OCI-LY3 (cell line): Measurements from ENCODE around the gene MINDY3.

ENCODE experiments used
- H2AFZ ChIP-seq: fragments of 200-600, 300-600 bp; shearing (Covaris generic); 2 replicates; pipeline ENCODE4 v1.6.0; 2014; ENCODE audit warnings: antibody characterized with exemption, low read depth, low read length
- H3K27ac ChIP-seq: fragments of 200-600, 300-600 bp; sonication (generic); 2 replicates; pipeline ENCODE4 v1.5.1; 2014; ENCODE audit warnings: mild to moderate bottlenecking, low read length, moderate library complexity, mixed read lengths
- H3K27me3 ChIP-seq: fragments of 200-600, 300-600 bp; sonication (generic); 2 replicates; pipeline ENCODE4 v1.6.1; 2014; ENCODE audit warnings: low read depth, low read length, mixed read lengths
- H3K36me3 ChIP-seq: fragments of 200-600, 300-600 bp; sonication (generic); replicated peaks from 2 replicates; pipeline ENCODE3; 2014; ENCODE audit warnings: low read depth, low read length, mixed read lengths
- H3K4me1 ChIP-seq: fragments of 300-600, 200-600 bp; sonication (generic); 2 replicates; pipeline ENCODE4 v1.6.1; 2014; ENCODE audit warnings: low read length, mixed read lengths
- H3K4me2 ChIP-seq: fragments of 200-600, 300-600 bp; sonication (generic); 2 replicates; pipeline ENCODE4 v1.6.1; 2014; ENCODE audit warnings: low read length, mixed read lengths
- H3K4me3 ChIP-seq: fragments of 300-600, 200-600 bp; sonication (generic); 2 replicates; pipeline ENCODE4 v1.5.1; 2014; ENCODE audit warnings: antibody characterized with exemption, mild to moderate bottlenecking, low read length, moderate library complexity
- H3K79me2 ChIP-seq: fragments of 300-600, 200-600 bp; shearing (Covaris generic); 2 replicates; pipeline ENCODE4 v1.6.1; 2014; ENCODE audit warnings: mild to moderate bottlenecking, low read length, mixed read lengths
- H3K9ac ChIP-seq: fragments of 300-600, 200-600 bp; shearing (Covaris generic); 2 replicates; pipeline ENCODE4 v1.6.0; 2014; ENCODE audit warnings: mild to moderate bottlenecking, low read length, moderate library complexity
- H3K9me3 ChIP-seq: fragments of 200-600, 300-600 bp; shearing (Covaris generic); 2 replicates; pipeline ENCODE4 v1.6.1; 2014; ENCODE audit warnings: low read length, mixed read lengths; ENCODE audit not compliant: insufficient read depth
- H4K20me1 ChIP-seq: fragments of 200-600, 300-600 bp; sonication (generic); 2 replicates; pipeline ENCODE4 v1.6.1; 2016; ENCODE audit warnings: low read length, mixed read lengths; ENCODE audit not compliant: insufficient read depth
- CTCF ChIP-seq: fragments of 200-600, 300-600 bp; sonication (generic); IDR thresholded peaks from 2 replicates; pipeline ENCODE4 v1.5.1; 2014; ENCODE audit warnings: antibody characterized with exemption, low read length, low read depth
- EZH2phosphoT487 ChIP-seq: fragments of 200-600 bp; shearing (Covaris generic); IDR thresholded peaks from 2 replicates; pipeline ENCODE4 v1.6.1; 2018; ENCODE audit warnings: antibody characterized with exemption, mixed run types, low read depth

Gene MINDY3

GRCh38 chr10:15730341-15730740, 130.0 kb downstream of the MINDY3 start:
- Histone ChIP-seq H3K36me3 (no peaks in the 10 kb centered on the region), H3K27me3 (no peaks in the 10 kb centered on the region), H3K27ac (no peak overlapping the region), H3K4me2 (no peak overlapping the region), H2AFZ (no peak overlapping the region), H3K9ac (no peak overlapping the region), H3K4me1 (no peaks in the 10 kb centered on the region), H4K20me1 (no peaks in the 10 kb centered on the region), H3K4me3 (no peak overlapping the region), H3K9me3 (no peaks in the 10 kb centered on the region), H3K79me2 (no peaks in the 10 kb centered on the region)
- TF ChIP-seq CTCF (no peak), EZH2phosphoT487 (no peak)

- Histone ChIP-seq H3K4me1 (no peaks in the 10 kb centered on the region), H3K4me2 (no peak overlapping the region), H2AFZ (no peak overlapping the region), H4K20me1 (no peaks in the 10 kb centered on the region), H3K4me3 (no peak overlapping the region), H3K27ac (no peak overlapping the region), H3K9me3 (no peaks in the 10 kb centered on the region), H3K27me3 (no peaks in the 10 kb centered on the region), H3K9ac (no peak overlapping the region), H3K36me3 (no peaks in the 10 kb centered on the region), H3K79me2 (no peaks in the 10 kb centered on the region)
- TF ChIP-seq EZH2phosphoT487, result no peak
- TF ChIP-seq CTCF, result no peak
These were observed 130.4 kb downstream of the MINDY3 start for GRCh38 chr10:15729890-15730289.
